CD4-positive, alpha-beta T cell treated with Interleukin-2 at 100 ng/mL for 4 hours (primary cell): ENCODE measurements around the gene BATF3.
"Not testable (repeated sequence)": the region's sequence is repeated elsewhere in the genome, so short reads cannot be mapped to it uniquely, and the experiment has no call there.

Source experiments
- DNase-seq: peaks from one replicate; pipeline ENCODE4 v3.0.0-alpha.2; 2020; ENCODE audit warnings: low spot score

The BATF3 gene

DNA sequence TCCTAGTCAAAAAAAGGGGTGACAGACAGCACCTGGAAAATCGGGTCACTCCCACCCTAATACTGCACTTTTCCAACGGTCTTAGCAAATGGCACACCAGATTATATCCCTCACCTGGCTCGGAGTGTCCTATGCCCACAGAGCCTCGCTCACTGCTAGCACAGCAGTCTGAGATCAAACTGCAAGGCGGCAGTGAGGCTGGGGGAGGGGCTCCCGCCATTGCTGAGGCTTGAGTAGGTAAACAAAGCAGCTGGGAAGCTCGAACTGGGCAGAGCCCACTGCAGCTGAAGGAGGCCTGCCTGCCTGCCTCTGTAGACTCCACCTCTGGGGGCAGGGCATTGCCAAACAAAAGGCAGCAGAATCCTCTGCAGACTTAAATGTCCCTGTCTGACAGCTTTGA lies 41.4 kb downstream of the BATF3 start:
- not testable (repeated sequence) for DNase-seq

GRCh38 chr1:212656730-212657129 lies 42.9 kb downstream of the BATF3 start:
- DNase-seq, result no peak

DNA sequence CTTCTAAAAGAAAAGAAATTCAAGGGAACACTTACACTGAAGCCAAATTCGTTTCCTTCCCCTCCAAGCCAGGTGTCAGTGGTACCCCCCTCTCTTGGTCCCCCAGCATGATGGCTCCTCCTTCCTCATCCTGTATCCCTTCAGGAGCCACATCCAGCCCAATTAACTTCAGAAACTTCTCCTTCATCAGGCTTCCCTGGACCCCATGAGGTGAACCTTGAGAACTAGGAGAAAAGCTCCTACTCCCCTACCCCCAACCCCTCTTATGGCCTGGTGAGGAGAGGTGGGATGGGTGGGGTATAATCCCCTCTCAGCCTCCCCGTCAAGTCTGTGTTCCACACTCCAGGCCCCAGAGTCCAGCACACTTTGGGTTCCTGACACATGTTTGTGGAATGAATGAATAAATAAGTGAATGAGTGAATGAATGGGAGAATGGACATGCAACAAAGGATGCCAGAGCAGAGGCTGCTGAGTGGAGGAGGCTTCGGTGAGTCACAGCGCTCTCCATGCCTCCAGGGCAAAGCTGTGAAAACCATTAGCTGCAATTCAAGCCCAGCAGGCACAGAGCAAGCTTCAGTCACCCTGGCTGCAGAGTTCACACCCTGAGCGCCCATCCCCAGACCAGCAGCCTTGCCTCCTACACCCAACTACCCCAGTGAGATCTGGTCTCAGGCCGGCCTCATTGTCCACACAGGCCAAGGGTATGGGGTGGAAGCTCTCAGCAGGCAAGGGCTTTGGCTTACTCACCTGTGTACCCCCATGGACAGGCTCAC lies 43.8 kb downstream of the BATF3 start:
- DNase-seq, result no peak

DNA sequence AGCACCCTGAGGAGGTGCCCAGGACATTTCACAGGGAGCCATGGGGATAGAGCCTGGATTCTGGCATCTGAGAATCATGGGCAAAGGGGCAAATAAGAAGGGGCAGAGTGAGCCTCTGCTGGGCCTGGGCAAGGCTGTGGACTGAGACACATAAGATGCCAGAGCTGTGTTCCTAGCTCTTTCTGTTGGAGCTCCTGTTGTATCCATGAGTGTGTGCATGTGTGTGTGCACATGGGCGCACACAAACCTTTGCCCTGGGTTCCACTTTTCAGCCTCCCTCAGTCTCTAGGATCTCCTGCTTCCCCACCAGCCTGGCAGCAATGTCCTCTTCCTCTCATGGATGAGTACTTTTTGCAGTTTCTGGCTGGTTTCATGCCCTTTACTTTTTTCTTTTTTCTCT lies 47.0 kb downstream of the BATF3 start:
- DNase-seq, result no peak

DNA sequence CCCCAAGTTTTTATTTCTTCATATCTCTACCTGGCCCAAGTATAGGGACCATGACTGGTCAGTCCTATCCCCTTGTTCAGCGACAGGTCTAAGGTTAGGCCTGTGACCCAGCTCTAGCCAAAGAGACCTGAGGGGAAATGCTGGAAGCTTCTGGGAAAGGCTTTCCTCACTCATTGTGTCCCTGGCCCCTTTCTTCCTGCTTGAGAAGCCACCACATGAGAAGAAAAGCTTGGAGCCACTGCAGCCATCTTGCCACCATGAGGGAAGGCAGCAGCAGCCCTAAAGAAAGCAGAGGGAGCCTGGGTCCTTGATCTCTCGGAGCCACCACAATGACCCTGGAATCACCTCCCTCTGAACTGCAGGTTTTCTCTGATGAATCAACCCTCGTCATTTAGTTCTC lies 47.7 kb downstream of the BATF3 start:
- no peak for DNase-seq

- DNase-seq, result no peak
Observed at GRCh38 chr1:212651521-212651920, 48.1 kb downstream of the BATF3 start.

GRCh38 chr1:212650228-212650627 lies 49.4 kb downstream of the BATF3 start:
- DNase-seq, result no peak

DNA sequence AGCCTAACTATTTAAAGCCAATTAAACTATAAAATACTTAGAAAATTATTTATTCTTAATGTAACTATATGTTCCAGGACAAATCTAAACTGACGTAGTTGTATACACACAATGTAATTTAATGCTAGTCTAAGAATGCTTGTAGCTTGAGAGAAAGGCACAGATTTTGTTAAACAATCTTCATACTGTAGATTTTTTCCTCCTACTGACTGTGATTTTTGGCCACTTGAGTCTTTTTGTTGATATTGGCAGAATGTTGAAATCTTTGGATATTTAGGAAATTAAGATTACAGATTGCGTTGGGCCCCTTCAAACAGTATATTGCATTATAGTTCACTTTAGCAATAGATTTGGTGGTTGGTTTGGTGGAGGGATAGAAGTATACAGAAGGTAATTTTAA lies 50.6 kb downstream of the BATF3 start:
- DNase-seq, result no peak

- no peak for DNase-seq
Observed at GRCh38 chr1:212648431-212648830, 51.2 kb downstream of the BATF3 start.

DNA sequence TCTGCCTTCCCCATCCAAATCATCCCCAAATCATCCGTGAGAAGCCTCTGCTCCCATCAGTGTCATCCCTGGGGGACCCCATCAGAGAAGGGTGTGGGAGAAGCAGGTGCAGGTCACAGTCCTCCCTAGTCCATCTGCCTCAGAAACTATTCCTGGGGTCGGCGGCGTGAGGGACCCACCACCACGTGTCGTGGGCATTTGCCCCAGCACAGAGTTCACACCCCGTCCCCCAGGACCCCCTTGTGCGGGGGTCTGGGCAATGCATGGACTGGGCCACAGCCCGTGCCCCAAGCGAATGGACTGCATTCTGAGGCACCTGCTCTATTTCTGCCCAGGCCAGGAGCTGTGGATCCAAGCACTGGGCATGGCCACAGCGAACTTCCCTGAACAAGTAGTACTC lies 52.6 kb downstream of the BATF3 start:
- DNase-seq, result no peak

DNA sequence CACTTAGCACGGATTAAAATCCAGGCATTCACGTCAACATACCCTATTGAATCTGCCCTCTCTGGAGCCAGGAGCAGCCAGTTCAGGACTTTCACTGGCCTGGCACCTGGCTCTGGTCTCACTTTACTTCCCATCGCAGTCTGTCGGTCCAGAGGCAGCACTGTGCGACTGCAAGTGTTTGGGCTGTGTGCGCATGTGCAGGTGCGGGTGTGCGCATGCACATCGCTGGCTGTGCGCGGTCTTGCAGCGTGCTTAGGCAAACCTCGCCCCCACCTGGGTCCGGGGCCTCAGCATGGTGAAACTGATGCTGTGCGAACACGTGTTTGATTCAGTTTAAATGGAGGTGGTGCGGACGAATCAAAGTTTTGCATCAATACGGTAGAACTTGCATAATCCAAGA lies 53.1 kb downstream of the BATF3 start:
- DNase-seq, result no peak

- no peak for DNase-seq
Observed at GRCh38 chr1:212645546-212646543, 53.8 kb downstream of the BATF3 start.

- no peak for DNase-seq
Observed at GRCh38 chr1:212644866-212645545, 54.6 kb downstream of the BATF3 start.

- no peak for DNase-seq
Observed at GRCh38 chr1:212643877-212644276, 55.8 kb downstream of the BATF3 start.

GRCh38 chr1:212641956-212642355 lies 57.7 kb downstream of the BATF3 start:
- DNase-seq, result no peak

GRCh38 chr1:212640223-212640878 lies 59.3 kb downstream of the BATF3 start:
- DNase-seq, result no peak

DNA sequence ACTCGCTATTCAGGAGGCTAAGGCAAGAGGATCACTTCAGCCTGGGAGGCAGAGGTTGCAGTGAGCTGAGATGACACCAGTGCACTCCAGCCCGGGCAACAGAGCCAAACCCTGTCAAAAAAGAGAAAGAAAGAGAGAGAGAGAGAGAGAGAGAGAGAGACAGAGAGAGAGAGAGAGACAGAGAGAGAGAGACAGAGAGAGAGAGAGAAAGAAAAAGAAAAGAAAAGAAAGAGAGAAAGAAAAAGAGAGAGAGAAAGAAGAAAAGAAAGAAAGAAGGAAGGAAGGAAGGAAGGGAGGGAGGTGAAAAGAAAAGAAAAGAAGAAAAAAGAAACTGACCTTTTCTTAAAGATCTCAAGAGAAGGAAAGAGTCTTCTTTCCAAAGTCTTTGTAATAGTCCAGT lies 60.1 kb downstream of the BATF3 start:
- not testable (repeated sequence) for DNase-seq

GRCh38 chr1:212638492-212639151 lies 61.0 kb downstream of the BATF3 start:
- no peak for DNase-seq

GRCh38 chr1:212637902-212638301 lies 61.7 kb downstream of the BATF3 start:
- no peak for DNase-seq
